K562 (cell line): ENCODE measurements around the gene AIDA. TPM values are rescaled to one million over a fixed set of nuclear protein-coding genes. Genes with fewer than 3 reads are reported as not detected.

Experiments used
- BMI1 ChIP-seq: fragments of 150-350 bp; IDR thresholded peaks from 2 replicates; pipeline ENCODE4 v1.6.1; 2014; ENCODE audit warnings: low read length
- BRF2 ChIP-seq: IDR thresholded peaks from 3 replicates; pipeline ENCODE4 v1.6.1; 2011; ENCODE audit warnings: borderline replicate concordance, mild to moderate bottlenecking; ENCODE audit not compliant: insufficient read length, insufficient read depth
- CBX5 ChIP-seq: IDR thresholded peaks from 2 replicates; pipeline ENCODE4 v1.6.1; 2014; ENCODE audit warnings: low read depth, borderline replicate concordance
- ETV5 ChIP-seq: sonication (generic); formaldehyde crosslinking; IDR thresholded peaks from 2 replicates; pipeline ENCODE4 v1.4.0; 2020; ENCODE audit warnings: low read depth, mild to moderate bottlenecking, missing genetic modification reagents
- EZH2 ChIP-seq: IDR thresholded peaks from 2 replicates; pipeline ENCODE4 v1.6.1; 2012; ENCODE audit warnings: low read depth, mild to moderate bottlenecking, inconsistent platforms, low read length, borderline replicate concordance
- HLTF ChIP-seq: fragments of 450-650 bp; IDR thresholded peaks from 2 replicates; pipeline ENCODE4 v1.6.1; 2016
- ILK ChIP-seq: fragments of 450-650 bp; IDR thresholded peaks from 2 replicates; pipeline ENCODE4 v1.6.1; 2016; ENCODE audit warnings: missing genetic modification characterization, low read depth, mild to moderate bottlenecking, missing compliant biosample characterization, moderate library complexity, borderline replicate concordance
- MBD2 ChIP-seq: sonication (generic); IDR thresholded peaks from 2 replicates; pipeline ENCODE4 v1.6.1; 2016; ENCODE audit warnings: low read depth, borderline replicate concordance
- NONO ChIP-seq, 2 experiments: fragments of 200-400 bp in 1 of 2; fragments of 450-650 bp in 1 of 2; formaldehyde crosslinking in 1 of 2; IDR thresholded peaks; 2 replicates each; pipeline ENCODE4 v1.6.1; 2017; ENCODE audit warnings: low read depth in 2 of 2, mild to moderate bottlenecking in 2 of 2, moderate library complexity in 2 of 2, low read length in 1 of 2
- NR1H2 ChIP-seq: sonication (generic); formaldehyde crosslinking; IDR thresholded peaks from 2 replicates; pipeline ENCODE4 v1.4.0; 2020; ENCODE audit warnings: mild to moderate bottlenecking, missing genetic modification reagents
- RAD51 ChIP-seq: fragments of 450-650 bp; IDR thresholded peaks from 2 replicates; pipeline ENCODE4 v1.7.1; 2016; ENCODE audit warnings: low read depth, mild to moderate bottlenecking, borderline replicate concordance
- SETDB1 ChIP-seq: IDR thresholded peaks from one replicate; pipeline ENCODE4 v1.6.1; 2012; ENCODE audit warnings: low read length, control low read depth, inconsistent platforms
- SMC3 ChIP-seq: conservative IDR thresholded peaks from 2 replicates; pipeline ENCODE4 v1.6.1; 2011; ENCODE audit warnings: low read depth, low read length, improper control_type of control experiment; ENCODE audit not compliant: insufficient read depth
- TAF7 ChIP-seq: fragments of 450-650 bp; IDR thresholded peaks from 2 replicates; pipeline ENCODE4 v1.6.1; 2016; ENCODE audit warnings: missing genetic modification characterization, missing compliant biosample characterization
- THRAP3 ChIP-seq: fragments of 450-650 bp; IDR thresholded peaks from 2 replicates; pipeline ENCODE4 v1.6.1; 2016; ENCODE audit warnings: mild to moderate bottlenecking, inconsistent platforms, borderline replicate concordance
- ZBED1 ChIP-seq: IDR thresholded peaks from 2 replicates; pipeline ENCODE4 v1.6.1; 2014
- ZFP1 ChIP-seq: fragments of 450-650 bp; formaldehyde crosslinking; IDR thresholded peaks from 2 replicates; pipeline ENCODE4 v1.4.0; 2020; ENCODE audit warnings: mild to moderate bottlenecking, mixed read lengths
- ZNF121 ChIP-seq: sonication (generic); formaldehyde crosslinking; conservative IDR thresholded peaks from 2 replicates; pipeline ENCODE4 v1.8.0; 2022; ENCODE audit warnings: missing genetic modification reagents
- polyA plus RNA-seq, 8 experiments: library from polyadenylated mRNA; depleted of rRNA in 4 of 8; stranded (reverse) in 5 of 8; unstranded in 3 of 8; fragments of >200 nt; fragmentation: Nextera tagmentation in 2 of 8; fragmentation: Illumina TruSeq in 1 of 8; extraction: Ambion mirVana in 2 of 8; extraction: Trizol in 1 of 8; gene quantifications; 2 replicates each; pipeline versions ENCODE4 v1.2.1 to v1.2.3, GENCODE V29; 2011 to 2014; ENCODE audit warnings: inconsistent platforms in 1 of 8, missing spikeins in 1 of 8
- total RNA-seq, 7 experiments: library from RNA; depleted of rRNA in 6 of 7; stranded (reverse); fragments of >200 nt in 6 of 7; fragmentation: Illumina TruSeq in 2 of 7; extraction: Trizol in 2 of 7; gene quantifications; 2 replicates each; pipeline versions ENCODE4 v1.2.1 to v1.2.3, GENCODE V29; 2011 to 2021; ENCODE audit warnings: low replicate concordance in 1 of 7
- TF ChIP-seq, protein P1 (sequence below), 2 experiments: fragments of 450-650 bp; formaldehyde crosslinking in 1 of 2; IDR thresholded peaks; 2 replicates each; pipeline versions ENCODE4 v1.4.0 to v1.6.1; 2014 to 2020; ENCODE audit warnings: mild to moderate bottlenecking in 2 of 2, borderline replicate concordance in 1 of 2, low read depth in 1 of 2

The AIDA gene
- total and polyA plus RNA-seq, 9 of the 15 experiments (the other 6 are each of a cell fraction or from before 2014, with no cell fraction given) = 18.2 to 77.9 (median 24.9) TPM

DNA sequence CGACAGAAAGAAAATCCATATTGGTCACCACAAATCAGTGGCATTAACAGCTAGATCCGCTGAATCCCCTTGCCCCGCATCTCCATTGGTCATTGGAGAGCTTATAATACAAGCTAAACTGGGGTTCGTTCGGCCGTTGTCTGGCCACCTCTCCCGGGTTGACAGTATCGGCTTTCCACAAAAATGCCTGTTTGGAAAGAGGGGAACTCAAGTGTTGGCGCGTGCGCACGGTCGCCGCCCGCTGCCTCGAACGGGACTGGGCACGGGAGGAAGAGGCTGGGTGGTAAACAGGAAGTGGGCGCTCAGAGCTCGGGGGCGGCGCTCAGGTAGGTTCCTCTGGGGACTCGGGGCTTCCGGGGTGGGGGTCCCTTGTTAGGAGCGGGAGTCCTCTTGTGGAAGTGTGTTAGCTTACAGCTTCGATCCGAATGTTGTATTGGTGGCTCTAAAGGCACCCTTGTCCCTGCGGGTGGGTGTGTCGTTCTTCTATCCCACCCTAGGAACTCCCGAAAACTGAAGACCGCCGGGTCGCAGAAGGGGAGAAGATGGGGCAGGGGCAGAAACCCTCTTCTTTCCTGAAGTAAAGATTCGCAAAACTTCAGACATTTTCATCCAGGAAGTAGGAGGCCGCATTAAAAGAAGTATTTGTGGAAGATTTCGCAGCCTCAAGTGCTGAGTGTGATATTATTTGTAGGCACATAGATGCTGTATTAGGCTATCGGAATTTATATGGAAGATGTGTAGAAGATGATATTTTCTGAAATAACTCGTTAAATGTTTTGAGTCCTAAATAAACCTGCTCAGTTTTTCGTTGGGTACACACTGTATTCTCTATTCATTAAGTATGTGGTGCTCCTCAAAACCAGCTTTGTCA lies 1.0 kb upstream of the AIDA start (continued):
- TF ChIP-seq ZFP1 (CRISPR knock-in tag) (no peak), CBX5 (no peak), ZNF121 (CRISPR knock-in tag) (no peak), SETDB1 (no peak), HLTF (no peak), NR1H2 (CRISPR knock-in tag) (no peak), NONO (IDR thresholded peaks at IDR 0.05; ENCODE audit: low read depth in 2 of 2, low read length in 1 of 2) (no peak), ZBED1 (no peak), BRF2 (no peak), BMI1 (no peak), MBD2 (no peak), EZH2 (no peak), ILK (tag) (no peak), SMC3 (no peak), THRAP3 (0 out of 2 replicates have a peak, but pooled peaks have one; percentile 72), ETV5 (peak; percentile 48; the same call in 1 of the 2 replicates), TAF7 (tag) (peak; percentile 62; the same call in 1 of the 2 replicates), RAD51 (no peak)
- TF ChIP-seq, protein P1, sequence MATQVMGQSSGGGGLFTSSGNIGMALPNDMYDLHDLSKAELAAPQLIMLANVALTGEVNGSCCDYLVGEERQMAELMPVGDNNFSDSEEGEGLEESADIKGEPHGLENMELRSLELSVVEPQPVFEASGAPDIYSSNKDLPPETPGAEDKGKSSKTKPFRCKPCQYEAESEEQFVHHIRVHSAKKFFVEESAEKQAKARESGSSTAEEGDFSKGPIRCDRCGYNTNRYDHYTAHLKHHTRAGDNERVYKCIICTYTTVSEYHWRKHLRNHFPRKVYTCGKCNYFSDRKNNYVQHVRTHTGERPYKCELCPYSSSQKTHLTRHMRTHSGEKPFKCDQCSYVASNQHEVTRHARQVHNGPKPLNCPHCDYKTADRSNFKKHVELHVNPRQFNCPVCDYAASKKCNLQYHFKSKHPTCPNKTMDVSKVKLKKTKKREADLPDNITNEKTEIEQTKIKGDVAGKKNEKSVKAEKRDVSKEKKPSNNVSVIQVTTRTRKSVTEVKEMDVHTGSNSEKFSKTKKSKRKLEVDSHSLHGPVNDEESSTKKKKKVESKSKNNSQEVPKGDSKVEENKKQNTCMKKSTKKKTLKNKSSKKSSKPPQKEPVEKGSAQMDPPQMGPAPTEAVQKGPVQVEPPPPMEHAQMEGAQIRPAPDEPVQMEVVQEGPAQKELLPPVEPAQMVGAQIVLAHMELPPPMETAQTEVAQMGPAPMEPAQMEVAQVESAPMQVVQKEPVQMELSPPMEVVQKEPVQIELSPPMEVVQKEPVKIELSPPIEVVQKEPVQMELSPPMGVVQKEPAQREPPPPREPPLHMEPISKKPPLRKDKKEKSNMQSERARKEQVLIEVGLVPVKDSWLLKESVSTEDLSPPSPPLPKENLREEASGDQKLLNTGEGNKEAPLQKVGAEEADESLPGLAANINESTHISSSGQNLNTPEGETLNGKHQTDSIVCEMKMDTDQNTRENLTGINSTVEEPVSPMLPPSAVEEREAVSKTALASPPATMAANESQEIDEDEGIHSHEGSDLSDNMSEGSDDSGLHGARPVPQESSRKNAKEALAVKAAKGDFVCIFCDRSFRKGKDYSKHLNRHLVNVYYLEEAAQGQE (IDR thresholded peaks at IDR 0.05; ENCODE audit: borderline replicate concordance) = peak; percentile 96
- TF ChIP-seq, protein P1 (CRISPR knock-in tag; IDR thresholded peaks at IDR 0.05; ENCODE audit: low read depth) = no peak
